Spleen (tissue), 7 donors: Measurements from ENCODE around the gene GRAMD1A.

Experiments
- CTCF ChIP-seq, 11 experiments: fragments of 200-600 bp in 7 of 11; fragments of 450-650 bp in 4 of 11; sonication (generic) in 4 of 11; IDR thresholded peaks in 8 of 11; conservative IDR thresholded peaks in 3 of 11; 1 replicate in 7 of 11; 2 replicates in 4 of 11; pipeline versions ENCODE4 v1.4.0 to v1.8.0; 2016 to 2021; ENCODE audit warnings: antibody characterized with exemption in 11 of 11, inconsistent platforms in 4 of 11, mild to moderate bottlenecking in 1 of 11
- POLR2A ChIP-seq, 3 donors: fragments of 450-650 bp; IDR thresholded peaks; one replicate each; pipeline ENCODE4 v1.5.1; 2017; ENCODE audit warnings: antibody characterized with exemption in 3 of 3, mild to moderate bottlenecking in 1 of 3
- POLR2AphosphoS5 ChIP-seq, 3 donors: sonication (generic); formaldehyde crosslinking; IDR thresholded peaks; one replicate each; pipeline ENCODE4 v1.5.1; 2017; ENCODE audit warnings: antibody characterized with exemption in 3 of 3
- donor health status: DM: no; HTN: no; CAD: no; lungs with moderate emphysema.
- donor health status: DM: no; HTN: no; CAD: no.
- donor health status: DM: no; HTN: no; CAD: no.

- TF ChIP-seq POLR2AphosphoS5 (IDR thresholded peaks at IDR 0.05) (no peak), CTCF (IDR thresholded peaks at IDR 0.05 in 8 of 11, conservative IDR thresholded peaks at IDR 0.05 in 3 of 11) (no peak), POLR2A (IDR thresholded peaks at IDR 0.05) (no peak)
Observed at GRCh38 chr19:34983786-34984185, 16.3 kb upstream of the GRAMD1A start.
